LNCaP clone FGC (cell line): ENCODE measurements around the gene GJB3.

Experiments used
- DNase-seq: peaks from one replicate; pipeline ENCODE4 v3.0.0-alpha.2; 2011; ENCODE audit warnings: low read depth
- H3K4me3 ChIP-seq: 2 replicates; pipeline ENCODE4 v1.5.1; 2011; ENCODE audit warnings: mild to moderate bottlenecking, low read depth, low read length, control low read depth
- CTCF ChIP-seq: IDR thresholded peaks from 2 replicates; pipeline ENCODE4 v1.5.1; 2012; ENCODE audit warnings: mild to moderate bottlenecking; ENCODE audit not compliant: control insufficient read depth, insufficient read depth; ENCODE audit errors: extremely low read depth

The GJB3 gene

GRCh38 chr1:34825455-34826091 lies 44.6 kb downstream of the GJB3 start:
- H3K4me3 ChIP-seq = no peak overlapping the region

DNA sequence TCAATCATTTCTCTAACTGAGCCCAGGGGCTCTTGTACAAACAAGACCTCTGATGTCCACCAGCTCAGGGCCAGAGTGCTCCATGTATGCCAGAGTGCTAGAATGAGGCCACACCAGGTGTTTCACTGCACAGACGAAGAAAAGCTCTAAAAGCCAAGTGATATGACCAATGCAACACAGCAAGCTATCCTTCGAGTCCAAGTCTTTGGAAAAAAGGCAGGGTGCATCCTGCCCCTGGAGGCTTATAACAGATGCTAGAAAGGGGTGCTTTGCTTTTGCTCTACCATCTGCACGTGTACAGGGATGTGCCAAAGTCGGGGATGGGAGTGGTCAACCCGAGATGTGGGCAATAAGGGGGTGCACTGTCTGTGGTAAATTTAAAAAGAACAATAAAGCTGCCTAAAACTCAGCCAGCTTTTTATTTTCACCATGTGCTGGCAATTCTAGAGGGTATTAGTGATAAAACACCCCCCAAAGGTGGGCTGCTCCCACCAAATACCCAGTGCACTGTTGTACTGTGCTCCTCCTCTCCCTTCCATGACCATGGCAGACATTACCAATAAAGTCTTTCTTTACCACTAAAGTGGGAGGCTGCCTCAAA lies 46.4 kb downstream of the GJB3 start:
- no peak for TF ChIP-seq CTCF
- DNase-seq = no peak
- no peak overlapping the region for H3K4me3 ChIP-seq

More at GRCh38 chr1:34825455-34826091, 44.6 kb downstream of the GJB3 start:
- DNase-seq = no peak
- no peak for TF ChIP-seq CTCF

GRCh38 chr1:34828611-34829010 lies 47.6 kb downstream of the GJB3 start:
- no peak for DNase-seq
- no peak overlapping the region for H3K4me3 ChIP-seq
- no peak for TF ChIP-seq CTCF

GRCh38 chr1:34829250-34829649 lies 48.2 kb downstream of the GJB3 start:
- no peak for TF ChIP-seq CTCF
- DNase-seq = no peak
- H3K4me3 ChIP-seq = no peak overlapping the region

DNA sequence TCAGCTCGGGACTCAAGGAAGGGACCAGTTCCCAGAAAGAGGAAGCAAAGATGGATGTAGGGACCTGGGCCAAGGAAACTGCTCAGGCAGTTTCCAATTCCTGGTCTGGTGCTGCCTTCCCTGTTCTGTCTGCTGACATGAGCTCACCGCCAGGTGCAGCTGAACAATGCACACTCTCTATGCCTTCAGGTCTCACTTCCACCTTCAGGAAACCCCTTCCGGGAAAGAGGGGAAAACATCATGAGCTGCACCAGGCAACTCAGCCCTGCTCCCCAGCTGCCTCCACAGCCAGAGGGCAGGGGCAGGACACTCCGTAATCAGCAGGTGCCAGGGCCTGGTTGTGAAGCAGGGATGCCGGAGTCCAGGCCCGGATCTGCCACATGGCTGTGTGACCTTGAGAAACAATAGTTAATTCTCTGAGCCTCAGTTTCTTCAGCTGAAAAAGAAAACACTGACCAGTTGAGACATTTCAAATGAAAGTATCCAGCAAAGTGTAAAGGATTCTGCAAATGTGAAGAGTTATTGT lies 50.8 kb downstream of the GJB3 start:
- no peak for TF ChIP-seq CTCF
- DNase-seq = no peak
- H3K4me3 ChIP-seq = no peak overlapping the region

DNA sequence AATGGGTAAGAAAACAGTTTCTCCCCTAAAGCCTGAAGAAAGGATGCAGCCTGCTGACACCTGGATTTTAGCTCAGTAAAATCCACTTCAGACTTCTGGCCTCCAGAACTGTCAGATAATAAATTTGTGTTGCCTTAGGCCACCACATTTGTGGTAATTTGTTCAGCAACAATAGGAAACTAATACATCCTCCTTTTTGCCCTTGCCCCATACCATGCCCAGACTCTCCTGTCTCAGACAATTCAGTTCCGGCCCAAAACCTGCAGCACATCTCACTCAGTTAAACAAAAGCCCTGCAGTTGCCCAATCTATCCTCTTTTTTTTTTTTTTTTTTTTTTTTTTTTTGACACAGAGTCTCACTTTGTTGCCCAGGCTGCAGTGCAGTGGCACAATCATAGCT lies 52.7 kb downstream of the GJB3 start:
- no peak for TF ChIP-seq CTCF
- no peak for DNase-seq
- H3K4me3 ChIP-seq = no peak overlapping the region
